Panc1 (cell line): ENCODE data around the gene WHRN. TPM values are rescaled to one million over a fixed set of nuclear protein-coding genes. Genes with fewer than 3 reads are reported as not detected.

ENCODE experiments used
- ATAC-seq: fragments of 200-7000 bp; cut with Tn5 transposase; 2 replicates; pipeline ENCODE4 v1.9.1; 2020; ENCODE audit warnings: mild to moderate bottlenecking, moderate library complexity
- BruUV-seq: library from RNA; stranded (reverse); fragments of 400-500 nt; replicated peaks from 2 replicates; lab custom pipeline; 2021; lab: Mats Ljungman, UMichigan
- CTCF ChIA-PET: fragments of 300-600 bp; sonication (Branson Sonifier 250); formaldehyde crosslinking; loops from one replicate; lab custom pipeline; 2022; ENCODE audit warnings: antibody characterized with exemption; lab: Charles Lee
- POLR2A ChIA-PET: fragments of 300-600 bp; sonication (Branson Sonifier 250); formaldehyde crosslinking; loops from one replicate; lab custom pipeline; 2022; ENCODE audit warnings: antibody characterized with exemption; lab: Charles Lee
- DNase-seq: peaks from one replicate; pipeline ENCODE4 v3.0.0-alpha.2; 2010; ENCODE audit warnings: low read depth, low spot score
- H3K27ac ChIP-seq: 2 replicates; pipeline ENCODE4 v1.5.1; 2011; ENCODE audit warnings: mild to moderate bottlenecking, low read length, inconsistent platforms
- H3K27me3 ChIP-seq: fragments of 200-500 bp; sonication (Bioruptor generic); 2 replicates; pipeline ENCODE4 v1.6.0; 2014; ENCODE audit warnings: low read length, inconsistent platforms; ENCODE audit not compliant: control insufficient read depth, insufficient read depth
- H3K36me3 ChIP-seq: fragments of 200-500 bp; sonication (Bioruptor generic); 2 replicates; pipeline ENCODE4 v1.5.1; 2014; ENCODE audit warnings: inconsistent platforms, mild to moderate bottlenecking, low read length, moderate library complexity; ENCODE audit not compliant: control insufficient read depth, insufficient read depth
- H3K4me1 ChIP-seq: 2 replicates; pipeline ENCODE4 v1.5.1; 2011; ENCODE audit warnings: inconsistent platforms, mild to moderate bottlenecking, low read length, moderate library complexity; ENCODE audit not compliant: control insufficient read depth, insufficient read depth
- H3K4me3 ChIP-seq, 2 experiments: 2 replicates each; pipeline ENCODE4 v1.5.1; 2011 to 2012; ENCODE audit warnings: low read depth in 2 of 2, low read length in 2 of 2, mild to moderate bottlenecking in 2 of 2, inconsistent platforms in 1 of 2, moderate library complexity in 1 of 2
- H3K9me3 ChIP-seq: fragments of 200-500 bp; sonication (Bioruptor generic); 2 replicates; pipeline ENCODE4 v1.5.1; 2014; ENCODE audit warnings: low read depth, mild to moderate bottlenecking, inconsistent platforms, low read length, moderate library complexity; ENCODE audit not compliant: control insufficient read depth, insufficient read depth
- CTCF ChIP-seq: fragments of 450-650 bp; IDR thresholded peaks from 2 replicates; pipeline ENCODE4 v1.5.1; 2017; ENCODE audit warnings: mild to moderate bottlenecking
- POLR2AphosphoS5 ChIP-seq: IDR thresholded peaks from 2 replicates; pipeline ENCODE4 v1.6.1; 2012; ENCODE audit warnings: mild to moderate bottlenecking, low read depth, low read length, moderate library complexity
- SIN3A ChIP-seq: IDR thresholded peaks from 2 replicates; pipeline ENCODE4 v1.6.1; 2012; ENCODE audit warnings: low read depth, mild to moderate bottlenecking, low read length, moderate library complexity, borderline replicate concordance; ENCODE audit not compliant: insufficient read depth
- TCF7L2 ChIP-seq: IDR thresholded peaks from 2 replicates; pipeline ENCODE4 v1.6.1; 2011; ENCODE audit warnings: mild to moderate bottlenecking, low read depth, low read length, inconsistent platforms
- in situ Hi-C: cut with HindIII; loops from 2 replicates; pipeline ENCODE4 v1.10.0; 2016; ENCODE audit warnings: low sequenced_read_pairs, low pct_unique_long_range_greater_than_20kb
- intact Hi-C: fragments of 100-400 bp; cut with micrococcal nuclease; formaldehyde crosslinking; loops from one replicate; pipeline ENCODE4 v1.10.0; 2022; ENCODE audit not compliant: unreplicated experiment
- total RNA-seq: library from RNA; stranded (reverse); gene quantifications from one replicate; pipeline ENCODE4 v1.2.1, GENCODE V29; 2021; ENCODE audit not compliant: unreplicated experiment
- TF ChIP-seq, protein P1 (sequence below), 2 experiments: IDR thresholded peaks; 2 replicates each; pipeline ENCODE4 v1.6.1; 2011 to 2012; ENCODE audit warnings: low read depth in 2 of 2, control low read depth in 1 of 2, low read length in 1 of 2, mild to moderate bottlenecking in 1 of 2, moderate library complexity in 1 of 2; ENCODE audit not compliant: insufficient read depth in 1 of 2

The WHRN gene
- total RNA-seq, 1 experiment from 2014 or later: 18.0 TPM

- H3K27me3 ChIP-seq: no peaks in the 10 kb centered on the region
- H3K4me1 ChIP-seq: no peaks in the 10 kb centered on the region
- DNase-seq (no peak), ATAC-seq (no peak)
- H3K9me3 ChIP-seq: no peaks in the 10 kb centered on the region
- intact Hi-C loops (no loop called here), in situ Hi-C loops (no loop called here)
- H3K4me3 ChIP-seq: no peak overlapping the region
- H3K36me3 ChIP-seq: no peaks in the 10 kb centered on the region
- no peak for TF ChIP-seq CTCF
- TF ChIP-seq, protein P1, sequence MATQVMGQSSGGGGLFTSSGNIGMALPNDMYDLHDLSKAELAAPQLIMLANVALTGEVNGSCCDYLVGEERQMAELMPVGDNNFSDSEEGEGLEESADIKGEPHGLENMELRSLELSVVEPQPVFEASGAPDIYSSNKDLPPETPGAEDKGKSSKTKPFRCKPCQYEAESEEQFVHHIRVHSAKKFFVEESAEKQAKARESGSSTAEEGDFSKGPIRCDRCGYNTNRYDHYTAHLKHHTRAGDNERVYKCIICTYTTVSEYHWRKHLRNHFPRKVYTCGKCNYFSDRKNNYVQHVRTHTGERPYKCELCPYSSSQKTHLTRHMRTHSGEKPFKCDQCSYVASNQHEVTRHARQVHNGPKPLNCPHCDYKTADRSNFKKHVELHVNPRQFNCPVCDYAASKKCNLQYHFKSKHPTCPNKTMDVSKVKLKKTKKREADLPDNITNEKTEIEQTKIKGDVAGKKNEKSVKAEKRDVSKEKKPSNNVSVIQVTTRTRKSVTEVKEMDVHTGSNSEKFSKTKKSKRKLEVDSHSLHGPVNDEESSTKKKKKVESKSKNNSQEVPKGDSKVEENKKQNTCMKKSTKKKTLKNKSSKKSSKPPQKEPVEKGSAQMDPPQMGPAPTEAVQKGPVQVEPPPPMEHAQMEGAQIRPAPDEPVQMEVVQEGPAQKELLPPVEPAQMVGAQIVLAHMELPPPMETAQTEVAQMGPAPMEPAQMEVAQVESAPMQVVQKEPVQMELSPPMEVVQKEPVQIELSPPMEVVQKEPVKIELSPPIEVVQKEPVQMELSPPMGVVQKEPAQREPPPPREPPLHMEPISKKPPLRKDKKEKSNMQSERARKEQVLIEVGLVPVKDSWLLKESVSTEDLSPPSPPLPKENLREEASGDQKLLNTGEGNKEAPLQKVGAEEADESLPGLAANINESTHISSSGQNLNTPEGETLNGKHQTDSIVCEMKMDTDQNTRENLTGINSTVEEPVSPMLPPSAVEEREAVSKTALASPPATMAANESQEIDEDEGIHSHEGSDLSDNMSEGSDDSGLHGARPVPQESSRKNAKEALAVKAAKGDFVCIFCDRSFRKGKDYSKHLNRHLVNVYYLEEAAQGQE (IDR thresholded peaks at IDR 0.05; ENCODE audit: insufficient read depth in 1 of 2, low read depth in 2 of 2, low read length in 1 of 2): no peak
- no TSS peak for BruUV-seq
- H3K27ac ChIP-seq: no peak overlapping the region
- CTCF ChIA-PET: no interaction called here
- POLR2A ChIA-PET: no interaction called here
Observed at GRCh38 chr9:114478871-114479270, 26.4 kb downstream of the WHRN start.

GRCh38 chr9:114478459-114478858 is 26.8 kb downstream of the WHRN start:
- ChIA-PET POLR2A (no interaction called here), CTCF (no interaction called here)
- no TSS peak for BruUV-seq
- TF ChIP-seq POLR2AphosphoS5 (no peak), CTCF (no peak), TCF7L2 (no peak), SIN3A (no peak)
- TF ChIP-seq, protein P1 (IDR thresholded peaks at IDR 0.05; ENCODE audit: insufficient read depth in 1 of 2, low read depth in 2 of 2, low read length in 1 of 2): no peak
- no peaks in the 10 kb centered on the region for H3K9me3 ChIP-seq
- H3K36me3 ChIP-seq: no peaks in the 10 kb centered on the region
- H3K27me3 ChIP-seq: no peaks in the 10 kb centered on the region
- intact Hi-C loops (no loop called here), in situ Hi-C loops (no loop called here)
- ATAC-seq (no peak), DNase-seq (no peak)
- H3K4me3 ChIP-seq: no peak overlapping the region
- H3K4me1 ChIP-seq: no peaks in the 10 kb centered on the region
- no peak overlapping the region for H3K27ac ChIP-seq
